ENCODE data around the gene USP43.

The USP43 gene

DNA sequence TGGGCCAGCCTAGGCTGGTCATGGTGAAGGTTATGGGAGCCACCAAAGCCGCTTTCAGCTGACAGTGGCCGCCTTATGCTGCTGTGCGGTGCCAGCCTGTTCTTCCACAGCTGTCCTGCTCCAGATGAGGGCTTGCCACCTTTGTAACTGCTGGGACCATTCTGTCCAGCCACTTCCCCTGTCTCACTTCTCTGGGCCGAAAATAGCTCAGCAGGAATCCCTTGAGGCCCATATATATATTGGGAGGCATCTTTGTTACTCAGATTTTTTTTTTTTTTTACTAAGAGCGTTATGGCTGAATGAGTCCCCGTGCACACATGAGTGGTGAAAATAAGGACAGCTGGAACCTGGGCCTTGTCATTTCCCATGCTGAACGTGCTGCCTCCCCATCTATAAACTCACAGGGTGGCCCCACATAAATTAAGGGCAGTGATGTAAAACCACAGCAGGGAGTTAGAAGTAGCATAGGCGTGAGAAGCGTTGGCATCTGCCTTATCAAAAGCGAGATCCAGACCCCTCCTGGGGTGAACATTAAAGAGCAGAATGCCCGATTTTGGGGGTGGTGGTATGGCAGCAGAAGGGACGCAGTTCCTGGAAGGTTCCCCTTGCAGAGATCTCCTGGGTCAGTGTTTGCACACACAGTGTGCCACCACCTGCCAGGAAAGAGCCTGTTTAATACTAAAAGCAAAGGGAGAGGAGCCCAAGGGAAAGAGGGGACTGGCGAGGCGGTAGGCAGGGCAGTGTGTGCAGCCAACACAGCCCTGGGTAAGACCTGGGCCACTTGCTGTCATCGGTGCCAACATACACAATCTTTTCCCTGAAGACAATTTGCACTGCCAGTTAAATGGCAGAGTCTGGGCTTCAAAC is 57.8 kb downstream of the USP43 start:
- in situ Hi-C loops (cut with MboI; ENCODE audit: low sequenced_read_pairs), result no loop called here

- in situ Hi-C loops (cut with MboI; ENCODE audit: low sequenced_read_pairs), result no loop called here
Observed at GRCh38 chr17:9703781-9704082, 58.4 kb downstream of the USP43 start.

- in situ Hi-C loops (cut with MboI; ENCODE audit: low sequenced_read_pairs), result no loop called here
Observed at GRCh38 chr17:9705745-9706144, 60.4 kb downstream of the USP43 start.

DNA sequence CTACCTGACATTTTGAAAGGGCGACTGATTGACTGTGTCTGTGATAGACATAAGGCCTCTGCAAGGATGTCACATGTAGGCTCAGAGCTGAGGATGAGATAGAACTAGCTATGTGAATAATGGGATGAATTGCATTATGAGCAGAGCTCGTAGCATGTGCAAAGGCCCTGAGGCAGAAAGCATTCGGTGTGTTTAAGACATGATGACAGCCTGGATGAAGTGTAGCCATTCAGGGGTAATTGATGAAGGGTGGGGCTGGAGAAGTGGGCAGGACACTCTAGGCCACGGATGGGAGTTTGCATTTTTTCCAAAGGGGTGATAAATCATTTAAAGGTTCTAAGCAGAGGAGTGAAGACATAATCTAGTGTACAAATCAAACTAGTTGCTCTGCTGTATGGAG is 62.6 kb downstream of the USP43 start:
- in situ Hi-C loops (cut with MboI; ENCODE audit: low sequenced_read_pairs), result no loop called here

DNA sequence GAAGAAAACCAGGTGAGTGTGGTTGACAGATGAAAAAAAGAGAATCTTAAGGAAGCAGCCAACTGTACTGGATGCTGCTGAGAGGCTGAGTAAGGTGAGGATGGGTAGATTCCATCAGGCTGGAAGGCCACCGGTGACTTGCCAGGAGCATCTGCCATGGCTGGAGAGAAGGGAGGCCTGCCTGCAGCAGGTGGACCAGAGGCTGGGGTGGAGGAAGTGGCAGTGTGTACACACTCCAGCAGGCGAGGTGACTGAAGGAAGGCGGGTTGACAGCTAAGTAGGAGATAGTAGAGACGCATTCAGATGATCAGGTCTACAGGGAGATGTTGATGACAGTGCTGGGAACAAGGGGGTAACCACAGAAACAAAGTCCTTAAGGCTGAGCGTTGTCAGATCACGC is 69.5 kb downstream of the USP43 start:
- in situ Hi-C loops (cut with MboI; ENCODE audit: low sequenced_read_pairs), result no loop called here

DNA sequence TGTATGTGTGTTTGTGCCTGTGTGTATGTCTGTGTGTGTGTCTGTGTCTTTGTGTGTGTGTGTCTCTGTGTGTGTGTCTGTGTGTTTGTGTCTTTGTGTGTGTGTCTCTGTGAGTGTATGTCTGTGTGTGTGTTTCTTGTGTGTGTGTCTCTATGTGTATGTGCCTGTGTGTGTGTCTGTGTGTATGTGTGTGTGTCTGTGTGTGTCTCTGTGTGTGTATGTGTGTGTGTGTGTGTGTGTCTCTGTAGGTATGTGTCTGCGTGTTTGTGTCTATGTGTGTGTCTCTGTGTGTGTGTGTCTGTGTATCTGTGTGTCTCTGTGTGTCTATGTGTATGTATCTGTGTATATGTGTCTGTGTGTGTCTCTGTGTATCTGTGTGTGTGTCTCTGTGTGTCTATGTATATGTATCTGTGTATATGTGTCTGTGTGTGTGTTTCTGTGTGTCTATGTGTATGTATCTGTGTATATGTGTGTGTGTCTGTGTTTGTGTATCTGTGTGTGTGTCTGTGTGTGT is 70.2 kb downstream of the USP43 start:
- in situ Hi-C loops (cut with MboI; ENCODE audit: low sequenced_read_pairs), result no loop called here

- in situ Hi-C loops (cut with MboI; ENCODE audit: low sequenced_read_pairs), result no loop called here
Observed at GRCh38 chr17:9725575-9725974, 80.3 kb downstream of the USP43 start.

GRCh38 chr17:9726291-9726690 is 81.0 kb downstream of the USP43 start:
- in situ Hi-C loops (cut with MboI; ENCODE audit: low sequenced_read_pairs), result no loop called here

- in situ Hi-C loops (cut with MboI; ENCODE audit: low sequenced_read_pairs), result no loop called here
Observed at GRCh38 chr17:9728005-9728404, 82.7 kb downstream of the USP43 start.

DNA sequence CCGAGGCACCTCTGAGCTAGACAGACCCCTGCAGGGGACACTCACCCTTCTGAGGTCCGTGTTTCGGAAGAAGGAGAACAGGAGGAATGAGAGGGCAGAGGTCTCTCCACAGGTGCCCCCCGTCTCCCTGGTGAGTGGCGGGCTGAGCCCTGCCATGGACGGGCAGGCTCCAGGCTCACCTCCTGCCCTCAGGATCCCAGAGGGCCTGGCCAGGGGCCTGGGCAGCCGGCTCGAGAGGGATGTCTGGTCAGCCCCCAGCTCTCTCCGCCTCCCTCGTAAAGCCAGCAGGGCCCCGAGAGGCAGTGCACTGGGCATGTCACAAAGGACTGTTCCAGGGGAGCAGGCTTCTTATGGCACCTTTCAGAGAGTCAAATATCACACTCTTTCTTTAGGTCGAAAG is 83.2 kb downstream of the USP43 start:
- in situ Hi-C loops (cut with MboI; ENCODE audit: low sequenced_read_pairs), result no loop called here

DNA sequence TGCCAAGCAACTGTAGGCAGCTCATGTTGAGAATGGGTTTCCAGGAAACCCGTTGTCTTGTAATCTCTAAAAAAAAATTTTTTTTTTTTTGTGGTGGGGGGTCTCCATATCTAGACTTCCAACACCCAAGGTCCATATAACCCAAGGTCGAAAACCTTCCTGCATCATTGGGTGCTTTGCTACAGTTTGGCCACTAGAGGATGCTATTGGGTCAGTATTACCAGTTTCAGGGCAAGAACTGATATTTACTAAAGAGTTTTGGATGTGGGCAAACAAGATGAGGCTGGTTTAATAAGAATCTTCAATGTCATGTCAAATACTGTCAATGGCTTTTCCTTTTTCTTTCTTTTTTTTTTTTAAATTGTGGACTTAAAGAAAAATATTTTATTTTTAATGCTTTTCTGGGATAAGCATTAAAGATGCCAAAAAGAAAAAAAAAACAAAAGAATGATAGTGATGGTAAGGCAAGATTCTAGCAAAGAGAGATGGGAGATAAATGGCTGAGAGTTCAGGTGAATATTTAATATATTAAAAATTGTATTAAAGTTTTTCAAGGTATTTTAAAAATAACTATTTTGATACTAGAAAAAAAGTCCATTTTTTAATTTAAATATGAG is 83.8 kb downstream of the USP43 start:
- in situ Hi-C loops (cut with MboI; ENCODE audit: low sequenced_read_pairs), result no loop called here

GRCh38 chr17:9729735-9730420 is 84.6 kb downstream of the USP43 start:
- in situ Hi-C loops (cut with MboI; ENCODE audit: low sequenced_read_pairs), result no loop called here

GRCh38 chr17:9750524-9750923 is 105.2 kb downstream of the USP43 start:
- in situ Hi-C loops (cut with MboI; ENCODE audit: low sequenced_read_pairs), result no loop called here

DNA sequence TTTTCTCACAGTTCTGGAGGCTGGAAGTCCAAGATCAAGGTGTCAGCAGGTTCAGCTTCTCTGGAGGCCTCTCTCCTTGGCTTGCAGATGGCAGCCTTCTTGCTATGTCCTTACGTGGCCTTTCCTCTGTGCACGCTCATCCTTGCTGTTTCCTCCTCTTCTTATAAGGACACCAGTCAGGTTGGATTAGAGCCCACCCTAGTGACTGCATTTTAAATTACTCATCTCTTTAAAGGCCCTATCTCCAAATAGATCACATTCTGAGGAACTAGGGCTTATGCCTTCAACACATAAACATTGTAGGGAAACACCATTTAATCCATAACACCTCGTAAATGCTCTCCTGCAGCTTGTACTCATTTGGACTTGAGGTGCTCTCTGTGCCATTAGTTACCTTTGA is 109.8 kb downstream of the USP43 start:
- in situ Hi-C loops (cut with MboI; ENCODE audit: low sequenced_read_pairs), result no loop called here

GRCh38 chr17:9760266-9760665 is 114.9 kb downstream of the USP43 start:
- in situ Hi-C loops (cut with MboI; ENCODE audit: low sequenced_read_pairs), result no loop called here

DNA sequence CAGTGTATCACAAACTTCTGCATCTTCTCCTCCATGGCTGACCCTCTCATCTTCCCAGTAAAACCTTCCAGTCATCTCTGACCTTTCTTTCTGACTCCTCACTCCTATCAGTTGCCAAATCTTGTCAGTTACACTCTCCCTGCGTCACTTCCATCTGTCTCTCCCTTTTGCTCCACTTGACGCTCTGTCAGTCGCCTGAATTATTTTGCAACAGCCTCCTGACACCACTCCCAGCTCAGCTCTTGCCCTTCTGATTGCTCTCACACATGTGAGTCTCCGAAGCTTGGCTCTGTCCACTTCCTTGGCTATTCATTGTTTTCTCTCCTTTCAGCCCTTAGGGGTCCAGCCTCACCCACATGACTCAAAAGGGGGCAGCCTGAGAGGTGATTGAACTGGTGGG is 118.3 kb downstream of the USP43 start:
- in situ Hi-C loops (cut with MboI; ENCODE audit: low sequenced_read_pairs), result no loop called here

DNA sequence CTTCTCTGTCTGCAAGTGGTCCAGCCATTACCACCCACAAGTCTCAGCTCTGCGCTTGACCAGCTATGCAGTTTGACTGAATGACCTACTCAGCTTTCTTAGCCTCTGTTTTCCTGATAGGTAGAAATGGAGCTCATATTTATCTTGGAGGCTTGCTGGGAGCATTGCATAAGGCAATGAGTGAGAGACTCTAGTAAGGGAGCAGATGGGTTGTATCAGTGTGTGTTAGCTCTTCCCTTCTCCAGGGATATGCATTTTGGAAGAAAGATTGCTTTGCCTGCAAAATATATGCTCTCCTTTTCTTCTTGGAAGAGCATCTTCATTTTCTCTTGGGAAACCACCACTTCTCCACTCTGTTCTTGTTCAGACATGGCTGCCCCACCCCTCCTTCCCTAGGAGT is 120.0 kb downstream of the USP43 start:
- in situ Hi-C loops (cut with MboI; ENCODE audit: low sequenced_read_pairs), result no loop called here

DNA sequence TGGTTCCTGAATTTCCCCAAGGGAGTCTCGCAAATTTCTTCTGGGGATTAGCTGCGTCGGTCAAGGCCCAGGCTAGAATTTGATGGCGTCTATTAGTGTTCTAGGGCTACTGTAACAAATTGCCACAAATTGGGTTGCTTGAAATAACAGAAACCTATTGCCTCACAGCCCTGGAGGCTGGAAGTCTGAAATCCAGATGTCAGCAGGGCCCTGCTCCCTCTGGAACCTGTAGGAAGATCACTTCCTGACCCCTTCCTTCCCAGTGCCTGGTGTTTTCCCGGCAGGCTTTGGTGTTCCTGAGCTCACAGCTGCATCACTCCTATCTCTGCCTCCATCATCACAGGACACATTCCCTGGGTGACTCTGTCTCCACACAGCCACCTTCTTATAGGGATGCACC is 121.7 kb downstream of the USP43 start:
- in situ Hi-C loops (cut with MboI; ENCODE audit: low sequenced_read_pairs), result no loop called here

DNA sequence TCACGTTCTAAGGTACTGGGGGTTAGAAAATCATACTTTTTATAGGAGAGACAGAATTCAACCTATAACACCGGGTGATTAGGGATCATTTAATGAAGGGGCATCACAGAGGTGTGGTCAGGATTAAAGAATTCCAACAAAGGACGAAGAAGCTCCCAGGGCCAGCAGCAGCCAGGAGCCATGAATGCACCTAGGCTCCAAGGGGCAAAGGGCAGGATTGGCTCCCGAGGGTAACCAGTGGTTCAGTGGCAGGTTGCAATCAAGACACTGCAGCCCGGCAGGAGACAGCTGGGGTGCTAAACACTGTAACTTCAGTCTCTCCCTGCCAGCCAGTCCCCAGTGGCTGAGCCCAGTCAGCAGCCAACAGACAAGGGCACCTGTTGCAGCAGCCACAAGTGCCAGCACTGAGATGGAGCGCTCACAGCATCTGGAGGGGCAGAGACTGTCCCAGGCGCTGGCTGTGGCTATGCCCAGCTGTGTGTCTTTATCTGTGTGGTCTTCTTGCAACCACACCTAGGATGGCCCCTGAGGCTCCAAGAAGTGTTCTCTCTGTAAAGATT is 122.2 kb downstream of the USP43 start:
- in situ Hi-C loops (cut with MboI; ENCODE audit: low sequenced_read_pairs), result no loop called here

DNA sequence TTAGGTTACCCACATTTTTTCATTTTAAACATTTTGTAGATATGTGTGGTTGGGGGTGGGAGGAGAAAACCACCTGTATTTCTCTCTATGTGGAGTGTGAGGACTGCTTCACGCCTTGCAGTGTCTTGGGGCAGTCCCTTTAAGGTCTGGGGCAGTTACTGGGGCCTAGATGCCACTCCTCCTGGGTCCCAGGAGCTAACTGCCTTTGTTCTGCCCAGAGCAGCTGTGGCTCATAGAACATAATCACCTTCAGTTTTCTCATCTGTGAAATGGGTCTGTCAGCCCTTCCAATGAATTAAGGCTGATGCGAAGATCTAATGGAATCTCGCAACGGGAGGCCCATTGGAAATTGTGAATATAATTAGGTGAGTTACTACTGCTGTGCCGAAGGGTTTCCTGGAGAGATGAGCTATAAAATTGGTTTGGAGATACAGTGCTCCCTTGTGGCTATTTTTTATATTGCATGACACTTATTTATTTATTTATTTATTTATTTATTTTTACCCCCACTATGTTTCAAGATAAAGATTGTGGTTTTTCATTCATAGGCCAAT is 123.1 kb downstream of the USP43 start:
- in situ Hi-C loops (cut with MboI; ENCODE audit: low sequenced_read_pairs), result no loop called here

- in situ Hi-C loops (cut with MboI; ENCODE audit: low sequenced_read_pairs), result no loop called here
Observed at GRCh38 chr17:9769036-9769695, 123.8 kb downstream of the USP43 start.
